Measurements from ENCODE around the gene TCOF1.

DNA sequence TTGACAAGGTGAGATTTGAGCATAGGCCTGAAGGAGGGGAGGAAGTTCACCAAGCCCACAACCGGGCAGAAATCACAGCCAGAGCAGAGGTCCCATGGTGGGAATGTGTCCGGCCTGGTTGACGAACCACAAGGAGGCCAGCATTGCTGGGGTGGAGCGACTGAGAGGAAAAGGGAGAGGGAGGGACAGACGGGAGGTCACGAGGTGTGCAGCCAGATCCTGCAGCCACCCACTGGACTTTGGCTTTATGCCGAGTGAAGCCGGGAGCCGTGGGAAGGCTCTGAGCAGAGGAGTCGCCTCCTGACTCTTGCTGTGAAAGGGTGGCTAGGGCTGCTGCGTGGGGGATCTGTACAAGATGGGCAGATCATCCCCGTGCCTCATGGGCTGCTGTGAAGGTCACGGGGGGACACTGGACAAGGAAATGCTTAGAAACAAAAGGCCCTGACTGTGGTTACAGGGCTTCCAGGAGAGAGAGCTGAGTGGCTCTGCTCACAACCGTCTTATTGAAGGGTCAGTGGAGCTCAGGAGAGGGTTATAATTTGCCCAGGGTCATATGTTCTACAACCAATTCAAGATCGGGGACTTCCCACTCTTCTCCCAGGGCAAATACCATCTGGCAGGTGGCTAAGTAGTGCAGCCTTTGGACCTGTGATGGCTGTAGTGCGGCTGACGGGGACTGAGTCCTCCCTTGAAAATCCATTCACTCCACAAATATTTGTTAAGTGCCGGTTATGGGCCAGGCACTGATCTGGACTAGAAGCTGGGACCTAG lies 70.8 kb downstream of the TCOF1 start:
- TF ChIP-seq, protein P1, sequence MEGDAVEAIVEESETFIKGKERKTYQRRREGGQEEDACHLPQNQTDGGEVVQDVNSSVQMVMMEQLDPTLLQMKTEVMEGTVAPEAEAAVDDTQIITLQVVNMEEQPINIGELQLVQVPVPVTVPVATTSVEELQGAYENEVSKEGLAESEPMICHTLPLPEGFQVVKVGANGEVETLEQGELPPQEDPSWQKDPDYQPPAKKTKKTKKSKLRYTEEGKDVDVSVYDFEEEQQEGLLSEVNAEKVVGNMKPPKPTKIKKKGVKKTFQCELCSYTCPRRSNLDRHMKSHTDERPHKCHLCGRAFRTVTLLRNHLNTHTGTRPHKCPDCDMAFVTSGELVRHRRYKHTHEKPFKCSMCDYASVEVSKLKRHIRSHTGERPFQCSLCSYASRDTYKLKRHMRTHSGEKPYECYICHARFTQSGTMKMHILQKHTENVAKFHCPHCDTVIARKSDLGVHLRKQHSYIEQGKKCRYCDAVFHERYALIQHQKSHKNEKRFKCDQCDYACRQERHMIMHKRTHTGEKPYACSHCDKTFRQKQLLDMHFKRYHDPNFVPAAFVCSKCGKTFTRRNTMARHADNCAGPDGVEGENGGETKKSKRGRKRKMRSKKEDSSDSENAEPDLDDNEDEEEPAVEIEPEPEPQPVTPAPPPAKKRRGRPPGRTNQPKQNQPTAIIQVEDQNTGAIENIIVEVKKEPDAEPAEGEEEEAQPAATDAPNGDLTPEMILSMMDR (IDR thresholded peaks at IDR 0.05; ENCODE audit: low read depth, low read length) = no peak
- no peak for TF ChIP-seq EZH2phosphoT487 (IDR thresholded peaks at IDR 0.05; ENCODE audit: low read depth)

Measured in OCI-LY3 (cell line).